ENCODE data around the gene ARIH1. TPM values are rescaled to one million over a fixed set of nuclear protein-coding genes. Genes with fewer than 3 reads are reported as not detected.
"Not testable (repeated sequence)": the region's sequence is repeated elsewhere in the genome, so short reads cannot be mapped to it uniquely, and the experiment has no call there.

ARIH1 gene
- total RNA-seq, 2 experiments from 2014 or later, result 141 to 165 TPM

DNA sequence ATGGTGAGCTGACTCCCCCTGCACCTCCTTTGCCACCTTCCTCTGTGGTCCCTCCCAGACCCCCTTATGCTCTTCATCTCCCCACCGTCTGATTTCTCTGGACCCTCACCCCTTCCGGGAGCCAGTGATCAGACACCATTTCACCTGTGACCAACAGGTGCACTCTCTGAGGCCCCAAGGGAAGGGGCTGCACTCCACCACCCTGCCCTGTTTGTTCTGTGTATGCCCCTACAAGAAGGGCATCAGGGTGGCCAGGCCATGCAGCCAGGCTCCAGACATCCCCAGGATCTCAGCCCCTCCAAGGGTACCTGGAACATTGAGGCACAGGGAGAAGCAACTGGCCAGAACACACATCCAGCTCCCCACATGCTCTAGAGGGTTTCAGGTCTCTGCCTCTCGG lies 138.2 kb downstream of the ARIH1 start:
- H3K27me3 Mint-ChIP-seq, H3K9me3 Mint-ChIP-seq, POLR2A ChIA-PET: not testable (repeated sequence)

DNA sequence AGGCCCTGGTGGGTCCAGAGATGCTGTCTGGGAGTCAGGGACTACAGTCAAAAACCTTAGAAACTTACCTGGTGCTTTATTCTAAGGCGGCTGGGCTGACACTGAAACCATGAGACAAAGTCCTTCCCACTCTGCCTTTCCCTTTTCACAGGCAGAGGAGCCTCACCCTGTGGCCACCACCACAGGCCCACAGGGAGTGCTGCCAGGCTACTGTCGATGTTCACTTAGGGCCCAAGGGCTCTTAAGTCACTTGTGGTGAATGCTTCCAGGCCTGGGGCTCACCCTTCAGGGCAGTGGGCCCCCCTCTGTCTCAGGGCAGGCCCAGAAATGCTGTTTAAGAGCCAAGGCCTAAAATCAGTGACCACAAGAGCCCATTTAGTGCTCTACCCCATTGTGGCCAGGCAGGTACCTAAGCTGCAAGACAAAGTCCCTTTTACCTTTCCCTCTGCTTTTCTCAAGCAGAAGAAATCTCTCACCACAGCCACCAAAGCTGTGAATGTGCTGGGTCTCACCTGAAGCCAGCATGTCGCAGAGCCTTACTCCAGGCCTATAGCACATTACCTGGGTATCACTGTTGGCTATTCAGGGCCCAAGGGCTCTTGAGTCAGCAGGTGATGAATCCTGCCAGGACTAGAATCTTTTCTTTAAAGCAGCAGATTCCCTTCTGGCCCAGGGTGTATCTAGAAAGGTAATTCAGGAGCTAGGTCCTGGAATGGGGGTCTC lies 140.8 kb downstream of the ARIH1 start:
- H3K27me3 Mint-ChIP-seq, result peaks cover 2% of the 10 kb centered on the region
- no peaks in the 10 kb centered on the region for H3K9me3 Mint-ChIP-seq
- H3K27ac Mint-ChIP-seq, result no peak overlapping the region
- H3K36me3 Mint-ChIP-seq, result no peaks in the 10 kb centered on the region
- H3K4me1 Mint-ChIP-seq, result peaks cover 10% of the 10 kb centered on the region
- H3K4me3 Mint-ChIP-seq, result no peak overlapping the region
- ATAC-seq (ENCODE audit: low read depth) (no peak), DNase-seq (no peak)
- POLR2A ChIA-PET, result no interaction called here

More for the DNA sequence above, 138.2 kb downstream of the ARIH1 start:
- not testable (repeated sequence) for H3K4me3 Mint-ChIP-seq; ATAC-seq (ENCODE audit: low read depth); DNase-seq; H3K27ac Mint-ChIP-seq; H3K36me3 Mint-ChIP-seq
- H3K4me1 Mint-ChIP-seq, result peaks cover 10% of the 10 kb centered on the region

DNA sequence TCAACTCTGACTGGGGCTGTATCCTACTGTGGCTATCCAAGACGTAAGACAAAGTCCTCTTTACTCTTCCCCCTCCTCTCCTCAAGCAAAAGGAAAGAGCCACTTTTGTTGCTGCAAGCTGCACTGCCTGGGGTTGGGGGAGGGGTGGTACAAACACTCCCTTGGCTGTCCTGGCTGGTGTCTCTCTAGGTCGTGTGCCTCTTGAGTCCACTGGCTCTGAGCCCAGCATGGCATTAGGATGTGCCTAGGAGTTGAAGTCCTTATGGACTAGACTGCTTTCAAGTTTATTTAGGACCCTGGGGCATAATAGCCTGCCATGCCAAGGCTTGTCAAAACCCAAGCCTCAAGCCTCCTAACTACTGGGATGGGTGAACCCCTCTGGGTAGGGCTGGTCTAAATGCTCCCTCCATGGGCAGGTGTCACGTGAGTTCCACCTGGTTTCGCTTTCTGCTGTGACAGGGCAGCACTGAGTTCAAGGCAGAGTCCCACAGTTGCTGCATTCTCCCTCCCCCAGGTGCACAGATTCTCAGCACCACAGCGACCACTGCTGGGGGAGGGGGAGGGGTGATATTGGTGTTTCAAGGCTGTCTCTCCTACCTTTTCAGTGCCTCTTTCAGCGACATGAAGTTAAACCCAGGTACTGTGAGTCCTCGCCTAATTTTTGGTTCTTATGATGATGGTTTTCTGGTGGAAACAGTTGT lies 141.6 kb downstream of the ARIH1 start:
- DNase-seq, result peak; percentile 42

DNA sequence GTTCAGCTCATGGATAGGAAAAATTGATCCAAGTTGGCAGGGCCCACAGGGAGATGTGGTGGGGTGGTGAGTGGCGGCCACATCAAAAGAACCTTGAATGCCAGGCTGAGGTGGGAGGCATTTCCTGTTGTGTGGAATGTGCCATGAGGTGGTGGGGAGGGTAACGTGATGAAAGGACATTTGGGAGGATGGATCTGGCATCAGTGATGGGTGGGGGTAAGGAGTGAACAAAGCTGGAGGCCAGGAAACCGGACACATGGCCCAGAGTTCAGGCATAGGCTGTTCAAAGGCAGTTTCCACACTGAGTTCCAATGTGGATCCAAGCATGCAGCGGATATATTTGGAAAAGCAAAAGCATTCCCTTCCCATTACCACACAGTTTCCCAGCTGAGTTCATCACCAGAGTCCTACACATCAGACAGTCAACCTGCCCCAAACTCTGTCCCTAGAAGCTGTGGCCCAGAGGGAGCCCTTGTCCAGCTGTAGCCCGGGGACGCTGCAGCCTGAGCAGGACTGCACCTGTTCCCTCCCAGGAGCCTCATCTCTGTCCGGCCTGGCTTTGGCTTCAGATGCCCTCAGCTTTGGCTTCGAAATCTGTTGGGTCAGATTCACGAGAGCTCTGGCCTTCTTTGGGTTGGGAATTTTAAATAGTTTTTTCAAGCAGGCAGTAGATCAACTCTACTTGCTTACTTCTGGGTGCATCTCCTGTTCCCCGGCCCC lies 142.5 kb downstream of the ARIH1 start:
- POLR2A ChIA-PET, result no interaction called here
- no peaks in the 10 kb centered on the region for H3K36me3 Mint-ChIP-seq
- peaks cover 2% of the 10 kb centered on the region for H3K27me3 Mint-ChIP-seq
- no peak overlapping the region for H3K27ac Mint-ChIP-seq
- ATAC-seq (ENCODE audit: low read depth), result no peak
- no peak overlapping the region for H3K4me3 Mint-ChIP-seq
- peaks cover 10% of the 10 kb centered on the region for H3K4me1 Mint-ChIP-seq
- no peak for DNase-seq
- H3K9me3 Mint-ChIP-seq, result no peaks in the 10 kb centered on the region

More for the DNA sequence above, 141.6 kb downstream of the ARIH1 start:
- H3K4me1 Mint-ChIP-seq, result peaks cover 10% of the 10 kb centered on the region
- POLR2A ChIA-PET, H3K4me3 Mint-ChIP-seq, H3K9me3 Mint-ChIP-seq, H3K27me3 Mint-ChIP-seq, H3K36me3 Mint-ChIP-seq, H3K27ac Mint-ChIP-seq: not testable (repeated sequence)
- ATAC-seq (ENCODE audit: low read depth), result peak; percentile 54

DNA sequence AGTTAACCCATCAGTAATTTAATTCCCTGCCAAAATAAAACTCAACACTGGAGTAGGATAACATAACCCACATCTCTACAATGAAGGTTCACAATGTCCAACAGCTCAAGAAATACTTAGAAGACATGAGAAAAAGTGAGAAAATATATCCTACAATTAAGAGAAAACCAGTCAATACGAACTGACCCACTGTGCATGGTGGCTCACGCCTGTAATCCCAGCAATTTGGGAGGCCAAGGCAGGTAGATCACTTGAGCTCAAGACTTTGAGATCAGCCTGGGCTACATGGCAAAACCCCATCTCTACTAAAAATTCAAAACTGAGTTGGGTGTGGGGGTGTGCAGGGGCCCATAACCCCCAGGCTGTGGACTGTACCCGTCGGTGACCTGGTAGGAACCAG lies 149.7 kb downstream of the ARIH1 start:
- ATAC-seq (ENCODE audit: low read depth); H3K27ac Mint-ChIP-seq; H3K4me1 Mint-ChIP-seq; H3K4me3 Mint-ChIP-seq; H3K9me3 Mint-ChIP-seq; H3K36me3 Mint-ChIP-seq; DNase-seq; H3K27me3 Mint-ChIP-seq; POLR2A ChIA-PET: not testable (repeated sequence)

DNA sequence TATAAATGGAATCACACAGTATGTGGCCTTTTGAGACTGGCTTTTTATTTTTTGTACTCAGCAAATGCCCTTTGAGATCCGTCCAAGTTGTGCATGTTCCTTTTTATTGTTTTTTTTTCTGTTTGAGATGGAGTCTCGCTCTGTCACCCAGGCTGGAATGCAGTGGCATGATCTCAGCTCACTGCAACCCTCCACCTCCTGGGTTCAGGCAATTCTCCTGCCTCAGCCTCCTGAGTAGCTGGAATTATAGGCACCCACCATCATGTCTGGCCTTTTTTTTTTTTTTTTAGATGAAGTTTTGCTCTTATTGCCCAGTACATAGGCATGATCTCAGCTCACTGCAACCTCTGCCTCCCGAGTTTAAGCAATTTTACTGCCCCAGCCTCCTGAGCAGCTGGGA lies 152.0 kb downstream of the ARIH1 start:
- DNase-seq; H3K9me3 Mint-ChIP-seq; H3K27ac Mint-ChIP-seq; H3K4me1 Mint-ChIP-seq; H3K4me3 Mint-ChIP-seq; H3K36me3 Mint-ChIP-seq; H3K27me3 Mint-ChIP-seq; ATAC-seq (ENCODE audit: low read depth); POLR2A ChIA-PET: not testable (repeated sequence)

DNA sequence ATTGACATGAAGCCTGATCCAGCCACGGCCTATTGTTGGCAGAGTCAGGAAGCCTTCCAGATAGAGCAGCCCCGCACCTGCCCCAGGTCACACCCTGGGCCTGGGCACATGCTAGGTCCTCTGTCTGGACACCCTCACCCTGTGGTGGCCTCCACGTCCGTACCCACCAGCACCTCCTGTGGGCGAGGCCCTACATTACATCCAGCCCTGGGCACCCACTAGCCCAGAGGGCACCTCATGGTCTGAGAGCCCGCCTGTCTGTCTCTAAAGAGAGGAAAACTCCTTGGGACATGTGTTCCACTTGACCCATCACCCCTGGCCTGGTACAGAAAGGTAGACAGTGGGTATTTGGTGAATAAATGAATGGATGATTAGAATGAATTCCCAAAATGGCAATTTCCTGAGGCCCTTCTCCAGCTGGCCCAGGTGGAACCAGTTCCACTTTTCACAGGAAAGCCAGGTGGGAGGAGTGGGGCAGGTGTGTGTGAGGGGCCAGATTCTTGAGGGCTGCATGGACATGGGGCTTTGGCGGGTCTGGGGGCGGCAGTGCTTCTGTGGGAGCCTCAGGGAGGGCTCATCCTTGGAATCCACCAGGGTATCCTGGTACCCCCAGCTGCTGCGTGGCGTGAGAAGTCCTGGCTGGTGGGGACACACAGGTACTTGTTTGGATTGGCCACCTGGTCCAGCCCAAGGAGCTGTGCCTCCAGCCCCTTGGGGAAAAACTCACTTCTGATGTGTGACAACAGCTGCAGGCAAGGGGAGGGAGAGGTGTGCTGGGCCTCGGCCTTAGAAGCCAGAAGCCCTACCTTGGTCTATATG lies 154.3 kb downstream of the ARIH1 start:
- H3K4me1 Mint-ChIP-seq; H3K9me3 Mint-ChIP-seq; H3K27me3 Mint-ChIP-seq; POLR2A ChIA-PET; ATAC-seq (ENCODE audit: low read depth); H3K4me3 Mint-ChIP-seq; H3K36me3 Mint-ChIP-seq; DNase-seq; H3K27ac Mint-ChIP-seq: not testable (repeated sequence)

DNA sequence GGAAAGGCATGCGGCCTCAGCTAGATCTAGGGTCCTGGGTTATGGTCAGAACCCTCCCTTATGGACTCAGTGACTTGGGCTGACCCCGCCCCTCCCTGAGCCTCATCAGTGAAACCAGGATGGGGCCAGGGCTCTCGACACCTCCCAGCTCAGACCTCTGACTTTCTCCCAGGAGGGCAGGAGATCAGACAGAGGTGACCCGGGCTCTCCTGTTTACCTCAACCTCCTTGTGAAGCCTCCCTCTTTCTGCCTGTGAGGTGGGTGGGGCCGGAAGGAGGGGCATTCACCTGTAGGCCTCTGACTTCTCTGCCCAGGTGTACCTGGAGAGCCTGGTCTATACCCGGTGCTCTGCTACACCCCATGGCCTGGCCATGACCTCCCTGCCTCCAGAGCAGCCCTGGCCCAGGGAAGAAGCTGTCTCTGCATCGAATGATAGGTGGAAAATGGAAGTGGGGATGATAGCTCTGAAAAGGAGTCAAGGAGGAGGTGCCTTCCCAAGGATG lies 155.0 kb downstream of the ARIH1 start:
- DNase-seq; H3K4me3 Mint-ChIP-seq; POLR2A ChIA-PET; H3K27me3 Mint-ChIP-seq; ATAC-seq (ENCODE audit: low read depth); H3K9me3 Mint-ChIP-seq; H3K4me1 Mint-ChIP-seq; H3K27ac Mint-ChIP-seq; H3K36me3 Mint-ChIP-seq: not testable (repeated sequence)

DNA sequence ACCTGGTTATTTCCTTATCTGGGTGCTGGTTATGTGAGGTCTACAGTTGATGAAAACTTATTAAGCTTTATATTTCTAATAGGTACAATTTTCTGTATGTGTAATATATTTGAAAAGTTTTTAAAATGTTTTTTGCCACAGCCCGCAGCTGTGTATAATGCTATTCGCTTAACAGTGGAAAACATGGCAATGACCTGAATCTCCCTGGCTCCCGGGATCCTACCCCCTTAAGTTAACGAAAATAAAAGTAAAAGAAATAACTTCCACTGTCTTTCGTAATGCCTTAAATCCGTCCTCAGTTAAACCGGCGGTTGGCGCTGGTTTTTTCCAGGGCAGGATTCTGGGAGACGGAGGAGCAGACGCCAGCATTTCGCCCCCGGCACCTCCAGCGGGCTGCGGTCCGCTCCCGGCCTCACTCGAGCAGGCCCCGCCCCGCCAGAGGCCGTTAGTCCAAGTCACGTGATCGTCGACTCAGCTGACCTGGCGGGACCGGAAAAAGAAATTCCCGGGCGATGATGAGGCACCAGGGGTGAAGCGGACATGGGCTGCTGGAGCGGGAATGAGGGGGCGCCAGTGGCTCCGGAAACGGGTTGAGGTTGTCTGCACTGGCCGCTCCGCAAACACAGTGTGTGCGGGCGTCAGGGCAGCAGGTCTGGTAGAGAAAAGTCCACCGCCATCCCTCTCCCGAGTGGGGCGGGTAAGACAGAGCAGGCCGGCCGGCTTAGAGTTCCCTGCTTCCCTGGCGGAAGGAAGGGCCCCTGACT lies 162.6 kb downstream of the ARIH1 start:
- H3K4me1 Mint-ChIP-seq, H3K9me3 Mint-ChIP-seq, POLR2A ChIA-PET: not testable (repeated sequence)

DNA sequence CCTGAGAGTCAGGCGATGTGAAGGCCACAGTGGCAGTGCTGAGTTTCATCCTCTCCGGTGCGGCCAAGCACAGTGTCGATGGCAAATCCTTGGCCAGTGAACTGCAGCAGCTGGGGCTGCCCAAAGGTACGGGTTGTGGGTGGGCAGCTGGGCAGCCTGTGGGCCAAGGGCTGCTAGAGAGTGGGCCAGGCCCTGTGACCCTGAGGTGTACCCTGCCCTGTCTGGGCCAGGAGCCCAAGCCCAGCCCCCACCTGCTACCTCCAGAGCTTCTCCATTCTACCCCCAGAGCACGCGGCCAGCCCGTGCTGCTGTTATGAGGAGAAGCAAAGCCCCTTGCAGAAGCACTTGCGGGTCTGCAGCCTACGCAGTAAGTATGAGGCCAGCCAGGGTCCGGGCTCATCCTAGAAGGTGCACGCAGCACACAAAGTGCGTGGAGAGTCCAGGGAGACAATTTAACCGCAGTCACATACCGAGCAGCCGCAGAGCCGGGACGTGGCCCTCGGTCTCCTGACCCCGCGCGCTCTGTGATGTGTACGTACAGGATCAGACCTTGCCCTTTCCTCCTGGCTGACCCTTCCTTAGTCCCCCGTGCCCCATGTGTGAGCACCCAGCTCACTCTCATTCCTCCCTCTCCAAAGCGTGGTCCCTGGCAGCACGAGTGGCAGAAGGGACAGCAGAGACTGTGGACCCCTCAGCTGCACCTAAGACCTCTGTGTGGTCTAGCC lies 165.8 kb downstream of the ARIH1 start:
- H3K9me3 Mint-ChIP-seq; H3K27ac Mint-ChIP-seq; H3K27me3 Mint-ChIP-seq; H3K4me1 Mint-ChIP-seq; POLR2A ChIA-PET; DNase-seq; ATAC-seq (ENCODE audit: low read depth); H3K36me3 Mint-ChIP-seq; H3K4me3 Mint-ChIP-seq: not testable (repeated sequence)

More for the DNA sequence above, 162.6 kb downstream of the ARIH1 start:
- not testable (repeated sequence) for H3K27ac Mint-ChIP-seq, H3K27me3 Mint-ChIP-seq, H3K36me3 Mint-ChIP-seq
- H3K4me3 Mint-ChIP-seq, result peak overlapping the region; percentile 51
- DNase-seq, result peak; percentile 82
- peak; percentile 67 for ATAC-seq (ENCODE audit: low read depth)

DNA sequence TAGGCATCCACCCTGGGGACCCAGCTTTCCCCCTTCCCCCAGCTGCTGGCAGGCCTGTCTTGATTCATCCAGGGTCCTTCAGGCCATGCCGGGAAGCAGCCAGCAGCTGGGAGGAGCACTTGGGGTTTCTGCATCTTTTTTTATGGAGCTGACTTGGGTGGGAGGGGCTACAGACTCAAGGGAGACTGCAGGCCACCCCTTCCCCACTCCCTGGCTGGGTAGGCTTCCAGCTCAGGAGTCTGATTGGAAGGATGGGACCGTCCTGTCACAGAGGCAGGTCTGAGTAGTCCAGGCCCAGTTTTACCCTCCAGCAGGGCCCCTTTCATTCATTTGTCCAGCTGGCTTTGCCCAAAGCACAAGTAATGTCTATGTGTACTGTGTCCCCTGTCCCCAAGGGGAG lies 168.1 kb downstream of the ARIH1 start:
- ATAC-seq (ENCODE audit: low read depth); H3K9me3 Mint-ChIP-seq; H3K27ac Mint-ChIP-seq; H3K27me3 Mint-ChIP-seq; POLR2A ChIA-PET; H3K36me3 Mint-ChIP-seq; DNase-seq; H3K4me1 Mint-ChIP-seq; H3K4me3 Mint-ChIP-seq: not testable (repeated sequence)

DNA sequence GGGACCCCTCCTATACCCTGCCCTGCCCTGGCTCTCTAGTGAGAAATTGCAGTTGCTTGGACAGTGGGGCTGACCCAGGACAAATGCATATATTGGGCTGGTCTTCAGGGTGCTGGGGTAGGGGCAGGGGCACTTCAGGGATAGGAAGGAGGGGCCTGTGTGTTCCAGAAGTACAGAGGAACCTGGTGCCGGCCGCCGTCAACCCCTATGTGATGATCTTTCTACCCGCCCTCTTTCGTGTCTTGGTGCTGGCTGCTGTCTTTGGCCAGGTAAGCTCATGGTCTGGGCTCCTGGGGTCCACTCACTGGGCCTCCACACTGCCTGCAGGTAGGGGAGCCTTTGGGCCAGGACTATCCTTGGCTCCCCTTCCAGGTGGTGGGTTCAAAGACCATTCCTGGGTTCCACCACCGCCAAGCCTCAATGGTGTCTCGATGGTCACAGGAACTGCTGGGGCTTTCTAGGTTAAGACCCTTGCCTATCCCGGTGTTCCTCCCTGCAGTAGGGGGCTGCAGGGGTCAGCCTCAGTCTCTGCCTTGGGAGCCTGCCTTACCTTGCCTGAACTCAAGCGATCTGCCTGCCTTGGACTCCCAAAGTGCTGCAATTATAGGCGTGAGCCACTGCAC lies 174.6 kb downstream of the ARIH1 start:
- DNase-seq; ATAC-seq (ENCODE audit: low read depth); H3K4me3 Mint-ChIP-seq; H3K4me1 Mint-ChIP-seq; H3K36me3 Mint-ChIP-seq; POLR2A ChIA-PET; H3K27ac Mint-ChIP-seq; H3K27me3 Mint-ChIP-seq; H3K9me3 Mint-ChIP-seq: not testable (repeated sequence)
